Aorta (tissue), 5 donors: Measurements from ENCODE around the gene DNTT. TPM values are rescaled to one million over a fixed set of nuclear protein-coding genes. Genes with fewer than 3 reads are reported as not detected.

Experiments
- ATAC-seq: fragments of 200-7000 bp; cut with Tn5 transposase; one replicate; pipeline ENCODE4 v1.9.1; 2022; ENCODE audit warnings: moderate library complexity; ENCODE audit not compliant: low FRiP score
- DNase-seq, 2 donors: peaks; one replicate each; pipeline ENCODE4 v3.0.0-alpha.2; 2020
- H3K27ac ChIP-seq, 2 donors: one replicate each; pipeline ENCODE4 v1.5.1; 2013; ENCODE audit warnings: low read length in 2 of 2, mild to moderate bottlenecking in 2 of 2, moderate library complexity in 2 of 2, control low read depth in 1 of 2, inconsistent platforms in 1 of 2, low read depth in 1 of 2
- H3K27me3 ChIP-seq, 2 donors: one replicate each; pipeline ENCODE4 v1.6.1; 2013; ENCODE audit warnings: control low read depth in 1 of 2, low read length in 1 of 2, mild to moderate bottlenecking in 1 of 2, moderate library complexity in 1 of 2; ENCODE audit not compliant: insufficient read depth in 2 of 2, control insufficient read depth in 1 of 2
- H3K36me3 ChIP-seq, 2 donors: one replicate each; pipeline ENCODE4 v1.6.1; 2013; ENCODE audit warnings: control low read depth in 1 of 2, low read length in 1 of 2, mild to moderate bottlenecking in 1 of 2; ENCODE audit not compliant: insufficient read depth in 2 of 2, control insufficient read depth in 1 of 2
- H3K4me1 ChIP-seq, 2 donors: one replicate each; pipeline ENCODE4 v1.6.1; 2013; ENCODE audit warnings: low read length in 2 of 2, control low read depth in 1 of 2, mild to moderate bottlenecking in 1 of 2, moderate library complexity in 1 of 2; ENCODE audit not compliant: insufficient read depth in 2 of 2, control insufficient read depth in 1 of 2
- H3K4me3 ChIP-seq, 2 donors: one replicate each; pipeline ENCODE4 v1.5.1; 2013; ENCODE audit warnings: low read length in 2 of 2, control low read depth in 1 of 2, mild to moderate bottlenecking in 1 of 2
- H3K9me3 ChIP-seq: one replicate; pipeline ENCODE4 v1.6.1; 2013; ENCODE audit warnings: mild to moderate bottlenecking, low read length; ENCODE audit not compliant: control insufficient read depth
- WGBS, 2 donors: extraction: QIAGEN DNeasy Blood & Tissue Kit; methylation state at CpG; one replicate each; pipeline ENCODE4 v1.1.7; 2013; 5-methylcytosine and 5-hydroxymethylcytosine counted together
- intact Hi-C, 2 donors: fragments of 100-400 bp; cut with DNase I; formaldehyde crosslinking; loops; one replicate each; pipeline versions ENCODE4 v1.14.2 to v1.15.0; 2022
- polyA plus RNA-seq, 2 donors: library from polyadenylated mRNA; stranded (reverse); fragments of 200-250 nt; gene quantifications; one replicate each; pipeline ENCODE4 v1.2.3, GENCODE V29; 2013
- total RNA-seq, 2 donors: library from RNA; stranded (reverse); fragmentation: NEBNext Ultra II Directional; extraction: Animal tissue kit (Norgen Biotek cat#: 25700); gene quantifications; one replicate each; pipeline ENCODE4 v1.2.1, GENCODE V29; 2021
- donor health status: healthy with polysubstance abuse.
- donor health status: Bipolar disorder and iron deficiency.
- donor health status: DM: no; HTN: no; CAD: no.
- donor health status: DM: no; HTN: no; CAD: no.
- donor health status: DM: yes; HTN: yes; CAD: no.

The DNTT gene
- total and polyA plus RNA-seq, 4 donors = not detected

- Histone ChIP-seq H3K4me1 (peaks cover 0 to 1% of the 10 kb centered on the region in 2 donors), H3K36me3 (no peaks in the 10 kb centered on the region), H3K27me3 (no peaks in the 10 kb centered on the region), H3K27ac (no peak overlapping the region), H3K4me3 (no peak overlapping the region), H3K9me3 (peaks cover 2% of the 10 kb centered on the region)
- DNase-seq = no peak
- ATAC-seq = no peak
- intact Hi-C loops = no loop called here
- WGBS, 2 donors = 47 to 51% methylated on average over 7 of the region's 7 CpGs
Measured at GRCh38 chr10:96327462-96327861, 23.2 kb downstream of the DNTT start.

- Histone ChIP-seq H3K27ac (no peak overlapping the region), H3K4me3 (no peak overlapping the region), H3K9me3 (no peaks in the 10 kb centered on the region), H3K4me1 (peaks cover 0 to 1% of the 10 kb centered on the region in 2 donors), H3K36me3 (no peaks in the 10 kb centered on the region), H3K27me3 (peaks cover 0 to 2% of the 10 kb centered on the region in 2 donors)
- WGBS, 2 donors = 81 to 91% methylated on average over 1 of the region's 1 CpG
- DNase-seq (no peak), ATAC-seq (no peak)
- intact Hi-C loops = no loop called here
Measured at GRCh38 chr10:96333101-96333500, 28.9 kb downstream of the DNTT start.

GRCh38 chr10:96334616-96335526, 30.6 kb downstream of the DNTT start:
- Histone ChIP-seq H3K4me1 (peaks cover 0 to 1% of the 10 kb centered on the region in 2 donors), H3K27me3 (peaks cover 0 to 2% of the 10 kb centered on the region in 2 donors), H3K4me3 (no peak overlapping the region), H3K9me3 (no peaks in the 10 kb centered on the region), H3K27ac (no peak overlapping the region), H3K36me3 (no peaks in the 10 kb centered on the region)
- ATAC-seq (no peak), DNase-seq (no peak)
- 31 to 32% methylated on average over 5 of the region's 5 CpGs for WGBS, 2 donors
- intact Hi-C loops = no loop called here

- Histone ChIP-seq H3K4me1 (no peaks in the 10 kb centered on the region), H3K4me3 (no peak overlapping the region), H3K27me3 (peaks cover 0 to 2% of the 10 kb centered on the region in 2 donors), H3K9me3 (no peaks in the 10 kb centered on the region), H3K27ac (no peak overlapping the region), H3K36me3 (no peaks in the 10 kb centered on the region)
- 87 to 95% methylated on average over 2 of the region's 2 CpGs for WGBS, 2 donors
- ATAC-seq = no peak
- intact Hi-C loops = no loop called here
- no peak for DNase-seq
Measured at GRCh38 chr10:96337106-96337505, 32.9 kb downstream of the DNTT start.

- DNase-seq (no peak), ATAC-seq (no peak)
- intact Hi-C loops = no loop called here
- Histone ChIP-seq H3K9me3 (no peaks in the 10 kb centered on the region), H3K27ac (no peak overlapping the region), H3K36me3 (no peaks in the 10 kb centered on the region), H3K27me3 (peaks cover 0 to 2% of the 10 kb centered on the region in 2 donors), H3K4me1 (no peaks in the 10 kb centered on the region), H3K4me3 (no peak overlapping the region)
- 31 to 45% methylated on average over 5 of the region's 5 CpGs for WGBS, 2 donors
Measured at GRCh38 chr10:96338279-96338925, 34.2 kb downstream of the DNTT start.

- no peak for ATAC-seq
Measured at GRCh38 chr10:96339383-96339782, 35.1 kb downstream of the DNTT start.

GRCh38 chr10:96339956-96340904, 36.0 kb downstream of the DNTT start:
- no peaks in the 10 kb centered on the region for H3K36me3 ChIP-seq
- no peak overlapping the region for H3K4me3 ChIP-seq
- H3K27me3 ChIP-seq = peaks cover 0 to 2% of the 10 kb centered on the region in 2 donors
- WGBS, 2 donors = 40 to 41% methylated on average over 7 of the region's 7 CpGs
- H3K9me3 ChIP-seq = peaks cover 1% of the 10 kb centered on the region
- H3K4me1 ChIP-seq = no peaks in the 10 kb centered on the region
- peak; percentile 71 to 77 for DNase-seq
- peak; percentile 74 for ATAC-seq
- no peak overlapping the region for H3K27ac ChIP-seq
- intact Hi-C loops = no loop called here

More at GRCh38 chr10:96339383-96339782, 35.1 kb downstream of the DNTT start:
- no peaks in the 10 kb centered on the region for H3K9me3 ChIP-seq
- intact Hi-C loops = no loop called here
- H3K27ac ChIP-seq = no peak overlapping the region
- DNase-seq = no peak
- peaks cover 0 to 2% of the 10 kb centered on the region in 2 donors for H3K27me3 ChIP-seq
- no peaks in the 10 kb centered on the region for H3K36me3 ChIP-seq
- WGBS, 2 donors = 97 to 99% methylated on average over 4 of the region's 4 CpGs
- H3K4me3 ChIP-seq = no peak overlapping the region
- H3K4me1 ChIP-seq = no peaks in the 10 kb centered on the region
